Globus pallidus (tissue), 1 donor: Measurements from ENCODE around the gene LPAR3.
"Not testable (repeated sequence)": the region's sequence is repeated elsewhere in the genome, so short reads cannot be mapped to it uniquely, and the experiment has no call there.

ENCODE experiments used
- DNase-seq: peaks from one replicate; pipeline ENCODE4 v3.0.0-alpha.2; 2015; ENCODE audit warnings: low spot score

LPAR3 gene

DNA sequence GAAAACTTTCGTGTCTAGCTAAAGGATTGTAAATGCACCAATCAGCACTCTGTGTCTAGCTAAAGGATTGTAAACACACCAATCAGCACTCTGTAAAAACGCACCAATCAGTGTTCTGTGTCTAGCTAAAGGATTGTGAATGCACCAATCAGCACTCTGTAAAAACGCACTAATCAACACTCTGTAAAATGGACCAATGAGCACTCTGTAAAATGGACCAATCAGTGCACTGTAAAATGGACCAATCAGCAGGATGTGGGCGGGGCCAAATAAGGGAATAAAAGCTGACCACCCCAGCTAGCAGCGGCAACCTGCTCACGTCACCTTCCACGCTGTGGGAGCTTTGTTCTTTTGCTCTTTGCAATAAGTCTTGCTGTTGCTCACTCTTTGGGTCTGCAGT, 9.7 kb upstream of the LPAR3 start:
- not testable (repeated sequence) for DNase-seq

DNA sequence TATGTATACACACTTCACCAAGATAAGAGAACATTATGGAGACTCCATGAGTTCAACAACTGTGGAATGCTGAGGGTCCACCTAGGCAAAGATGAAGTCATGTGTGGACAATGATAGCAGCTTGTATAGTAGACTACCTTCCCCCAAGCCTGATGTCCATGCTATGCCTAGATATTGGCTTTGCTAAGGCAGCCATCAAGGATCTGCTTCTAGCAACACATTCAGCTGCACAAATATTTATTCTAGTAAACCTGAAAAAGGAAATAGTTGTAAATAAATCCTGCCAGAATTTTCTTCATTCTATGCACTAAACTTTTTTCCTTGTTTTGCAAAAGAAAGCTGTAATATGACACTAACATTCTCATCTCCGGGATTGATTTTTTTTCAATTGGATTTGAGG, 7.0 kb upstream of the LPAR3 start:
- DNase-seq = no peak

DNA sequence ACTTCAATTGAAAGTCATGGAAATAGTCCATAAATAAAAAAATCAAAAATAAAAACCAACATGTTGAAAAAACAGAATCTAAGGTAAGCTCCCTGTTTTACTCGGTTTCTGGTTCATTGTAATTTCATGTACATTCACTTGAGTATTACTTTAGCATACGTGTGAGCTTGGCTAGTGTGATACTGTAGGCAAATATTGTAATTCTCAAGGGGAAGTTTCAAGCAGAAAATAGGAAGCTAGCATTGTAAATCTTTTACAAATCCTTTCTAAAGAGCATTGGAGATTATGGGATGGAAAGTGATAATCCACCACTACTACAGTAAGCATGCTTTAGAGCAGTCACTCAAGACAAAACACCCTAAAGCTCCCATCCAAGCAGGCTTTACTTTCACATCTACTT, 3.3 kb upstream of the LPAR3 start:
- no peak for DNase-seq

DNA sequence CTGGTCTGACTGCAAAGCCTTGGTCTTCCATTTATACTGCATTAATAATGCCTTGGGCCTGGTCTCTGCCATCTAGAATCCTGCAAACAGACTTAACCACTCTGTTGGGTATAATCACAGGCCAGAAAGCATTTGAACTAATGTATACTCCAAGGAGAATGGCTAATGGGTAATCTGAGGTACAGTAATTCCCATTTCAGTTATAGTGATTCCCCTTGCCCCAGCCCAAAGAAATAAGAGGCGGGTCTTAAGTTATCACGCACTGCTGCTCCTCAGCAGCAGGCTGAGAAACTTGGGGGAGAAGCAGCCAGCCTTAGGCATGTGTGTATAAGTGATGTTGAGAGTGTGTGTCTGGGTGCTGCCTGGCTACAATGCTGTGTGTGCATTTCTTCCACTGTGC, 2.4 kb downstream of the LPAR3 start:
- no peak for DNase-seq

DNA sequence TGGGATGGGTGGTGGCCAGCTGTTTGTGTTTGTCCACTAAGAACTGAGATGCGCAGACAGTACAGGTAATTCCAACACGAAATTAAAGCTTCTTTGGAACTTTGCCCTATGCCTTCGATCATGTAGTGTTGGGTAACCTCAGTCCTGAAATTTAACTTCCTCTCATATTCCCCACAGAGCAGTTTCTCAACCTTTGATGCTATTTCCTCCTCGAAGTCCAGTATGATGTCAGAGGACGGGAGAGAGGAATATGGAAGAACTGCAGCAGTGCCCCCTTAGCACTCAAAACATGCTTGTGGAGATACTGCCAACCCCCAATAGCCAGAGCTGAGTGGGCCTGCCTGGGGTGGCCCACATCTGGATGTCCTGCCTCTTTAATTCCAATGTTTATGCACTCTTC, 3.6 kb downstream of the LPAR3 start:
- DNase-seq = no peak

DNA sequence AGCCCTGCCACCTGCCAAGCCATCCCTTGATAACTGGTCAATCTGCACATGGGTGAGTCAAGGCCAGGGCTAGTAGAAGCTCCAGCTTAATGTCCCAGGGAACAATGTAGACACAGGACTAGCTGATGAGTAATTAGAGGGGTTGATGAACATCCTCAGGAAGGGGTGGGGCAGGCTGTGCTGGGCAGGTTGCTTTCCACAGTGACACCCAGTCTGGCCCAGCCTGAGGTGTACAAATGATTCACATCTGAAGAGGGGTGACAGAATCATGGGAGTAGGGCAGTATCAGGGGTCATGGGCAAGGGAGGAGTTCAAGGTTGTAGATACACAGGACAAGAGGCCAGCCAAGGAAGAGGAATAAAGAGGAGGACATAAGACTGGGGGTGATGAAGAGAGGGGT, 4.3 kb downstream of the LPAR3 start:
- no peak for DNase-seq

DNA sequence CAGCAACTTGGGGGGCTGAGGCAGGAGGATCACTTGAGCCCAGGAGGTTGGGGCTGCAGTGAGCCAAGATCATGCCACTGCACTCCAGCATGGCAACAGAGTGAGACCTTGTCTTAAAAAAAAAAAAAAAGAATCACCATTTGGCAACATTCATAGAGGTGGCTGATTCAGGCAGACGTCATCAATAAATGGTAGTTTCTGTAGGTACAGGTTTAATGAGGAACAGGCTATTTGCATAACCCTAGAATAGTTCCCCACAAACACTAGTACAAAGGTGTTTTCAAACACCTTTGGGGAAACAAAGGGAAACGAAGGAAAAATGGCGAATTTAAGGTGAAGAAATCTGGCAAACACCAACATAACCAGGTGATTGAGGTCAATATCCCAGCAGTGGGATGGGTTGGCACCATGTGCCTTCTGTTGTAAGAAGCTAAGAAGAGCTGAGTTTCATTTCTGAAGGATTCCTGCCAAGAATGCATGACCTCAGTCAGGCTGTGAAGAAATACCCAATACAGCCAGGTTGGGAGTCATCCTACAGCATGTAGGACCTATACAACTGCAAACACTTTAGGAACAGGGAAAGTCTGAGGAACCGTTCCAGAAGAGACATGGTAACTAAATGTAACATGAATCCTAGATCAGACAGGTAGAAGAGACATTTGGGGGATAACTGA, 5.6 kb downstream of the LPAR3 start:
- DNase-seq = no peak

DNA sequence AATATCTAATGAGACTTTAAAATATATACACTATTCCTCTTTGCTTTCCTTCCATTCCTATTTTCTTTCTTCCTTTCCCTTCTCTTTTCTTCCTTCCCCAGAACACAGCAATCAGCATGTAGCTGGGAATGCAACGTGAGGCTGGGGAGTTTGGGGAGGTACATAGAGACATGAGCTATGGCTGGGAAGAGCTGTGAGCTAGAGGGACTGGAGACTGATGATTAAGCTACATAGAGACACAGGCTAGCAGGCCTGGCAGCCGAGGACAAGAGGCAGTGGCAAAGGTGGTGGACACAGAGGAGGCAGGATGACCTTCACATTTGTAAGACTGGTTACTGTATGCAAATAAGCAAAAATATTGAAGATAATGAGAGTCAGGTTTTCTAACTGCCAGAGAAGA, 7.5 kb downstream of the LPAR3 start:
- no peak for DNase-seq

DNA sequence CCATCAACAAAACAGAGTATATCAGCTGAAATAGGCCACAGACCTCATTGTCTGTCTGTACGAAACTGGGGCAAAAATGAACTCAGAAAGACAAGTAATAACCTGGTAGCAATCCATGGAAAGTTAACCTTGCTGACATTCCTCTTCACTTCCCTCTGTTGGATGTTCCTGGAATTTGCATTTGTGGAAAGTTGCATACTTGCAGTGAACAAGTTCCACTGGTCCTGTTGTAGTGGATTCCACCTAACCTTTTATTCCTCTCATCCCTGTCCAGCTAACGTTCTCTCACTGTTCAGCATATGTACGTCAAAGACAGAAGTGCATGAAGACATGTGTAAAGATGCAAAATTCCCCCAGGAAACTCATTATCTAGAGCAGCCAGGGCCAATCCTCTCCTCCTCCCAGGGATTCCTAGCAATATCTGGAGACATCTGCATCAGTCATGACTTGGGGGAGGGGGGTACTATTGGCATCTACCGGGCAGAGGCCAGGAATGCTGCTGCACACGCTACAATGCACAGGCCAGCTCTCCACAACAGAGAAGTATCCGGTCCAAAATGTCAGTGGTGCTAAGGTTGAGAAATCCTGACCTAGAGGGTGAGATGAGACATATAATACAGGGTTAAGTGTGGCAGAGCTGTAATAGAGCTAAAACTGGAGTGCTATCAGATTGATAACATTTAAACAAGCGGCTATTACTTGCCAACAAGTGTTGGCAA, 8.2 kb downstream of the LPAR3 start:
- DNase-seq = no peak

DNA sequence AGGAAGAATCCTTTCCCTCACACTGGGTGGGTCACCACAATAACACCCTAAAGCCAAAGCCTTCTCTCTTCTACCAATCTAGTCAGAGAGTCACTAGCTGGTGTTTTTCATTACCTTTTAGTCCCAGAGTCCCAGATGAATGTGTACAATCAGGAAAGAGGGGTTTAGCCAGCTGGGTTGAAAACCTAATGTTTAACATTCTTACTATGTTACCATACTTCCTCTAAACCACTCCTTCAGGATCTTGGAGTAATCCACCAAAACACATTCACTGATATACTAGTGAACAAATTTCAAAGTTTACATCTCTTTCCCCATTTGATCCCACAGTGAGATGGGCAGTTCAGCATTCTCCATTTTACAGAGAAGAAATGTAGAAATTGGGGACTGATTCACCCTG, 9.7 kb downstream of the LPAR3 start:
- no peak for DNase-seq

DNA sequence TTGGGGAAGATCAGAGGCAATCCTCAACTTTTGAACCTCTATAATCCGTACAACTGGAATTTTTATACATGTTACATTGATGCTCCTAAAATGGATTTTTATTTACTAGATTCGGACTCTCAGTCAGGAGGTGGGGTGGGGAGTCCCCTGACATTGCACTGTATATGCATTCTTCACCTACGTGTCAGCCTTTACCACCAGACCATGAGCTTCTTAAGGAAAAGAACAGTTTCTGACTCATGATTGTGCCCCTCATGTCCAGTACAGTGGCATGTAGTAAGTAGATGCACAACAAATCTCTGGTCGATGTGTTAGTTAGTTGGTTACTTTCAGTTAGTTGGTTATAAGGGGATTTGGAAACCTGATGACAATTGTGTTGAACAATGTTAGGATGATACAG, 15.4 kb downstream of the LPAR3 start:
- DNase-seq = no peak

DNA sequence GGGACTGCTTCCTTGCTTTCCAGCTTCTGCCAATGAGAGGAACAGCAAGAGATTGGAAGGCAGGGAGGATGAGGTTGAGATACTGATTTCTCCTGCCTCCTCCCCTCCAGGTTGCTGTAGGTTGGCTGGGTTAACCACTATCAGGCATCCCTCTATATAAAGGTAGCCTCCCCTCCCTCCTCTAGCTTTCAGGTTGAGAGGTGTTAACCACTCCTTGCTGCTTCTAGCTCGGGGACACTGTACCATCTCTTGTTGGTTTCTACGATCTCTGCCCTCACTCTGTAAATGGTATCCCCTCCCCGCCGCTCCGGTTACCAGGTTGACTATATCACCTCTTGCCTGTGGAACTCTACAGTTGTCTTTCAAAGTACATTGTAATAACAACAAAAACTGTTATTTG, 16.7 kb downstream of the LPAR3 start:
- DNase-seq = no peak

DNA sequence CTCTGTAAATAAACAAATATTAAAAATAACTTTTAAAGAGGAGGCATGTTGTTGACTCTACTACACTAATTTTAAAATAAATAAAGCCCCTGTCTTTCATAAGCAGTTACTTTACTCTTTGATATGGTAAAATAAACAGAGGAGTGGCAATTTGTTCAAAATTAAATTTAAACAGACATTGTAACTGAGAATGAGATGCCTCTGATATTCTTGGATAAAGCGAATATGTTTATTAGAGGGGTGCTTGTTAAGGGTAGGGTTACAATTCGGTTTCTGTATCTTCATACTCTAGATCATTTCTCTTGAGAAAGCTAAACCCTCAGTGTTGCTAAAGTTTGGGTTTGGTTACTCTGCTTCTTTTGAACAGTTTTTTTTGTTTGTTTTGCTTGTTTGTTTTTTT, 19.6 kb downstream of the LPAR3 start:
- DNase-seq = no peak

DNA sequence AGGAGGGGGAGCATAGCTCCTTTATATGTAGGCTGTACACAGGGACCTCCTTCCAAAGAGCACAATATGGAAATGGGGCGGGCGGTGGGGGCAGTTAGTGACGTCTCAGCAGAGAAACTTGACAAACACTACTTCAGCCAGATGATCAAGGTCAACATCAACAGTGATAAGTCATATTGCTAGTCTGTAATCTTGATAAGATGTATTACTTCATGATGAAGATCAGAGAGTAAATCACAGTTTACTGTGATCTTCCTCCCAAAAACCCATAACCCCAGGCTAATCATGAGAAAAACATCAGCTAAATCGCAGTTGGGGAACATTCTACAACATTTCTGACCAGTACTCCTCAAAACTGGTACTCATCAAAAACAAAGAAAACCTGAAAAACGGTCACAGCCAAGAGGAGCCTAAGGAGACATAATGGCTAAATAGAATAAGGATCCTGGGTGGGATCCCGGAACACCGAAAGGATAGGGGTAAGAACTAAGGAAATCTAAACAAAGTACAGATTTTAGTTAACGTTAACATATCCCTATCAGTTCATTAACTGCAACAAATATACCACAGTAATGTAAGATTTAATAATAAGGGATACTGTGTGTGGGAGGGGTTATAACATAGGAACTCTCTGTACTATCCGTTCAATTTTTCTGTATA, 20.2 kb downstream of the LPAR3 start:
- DNase-seq = no peak

DNA sequence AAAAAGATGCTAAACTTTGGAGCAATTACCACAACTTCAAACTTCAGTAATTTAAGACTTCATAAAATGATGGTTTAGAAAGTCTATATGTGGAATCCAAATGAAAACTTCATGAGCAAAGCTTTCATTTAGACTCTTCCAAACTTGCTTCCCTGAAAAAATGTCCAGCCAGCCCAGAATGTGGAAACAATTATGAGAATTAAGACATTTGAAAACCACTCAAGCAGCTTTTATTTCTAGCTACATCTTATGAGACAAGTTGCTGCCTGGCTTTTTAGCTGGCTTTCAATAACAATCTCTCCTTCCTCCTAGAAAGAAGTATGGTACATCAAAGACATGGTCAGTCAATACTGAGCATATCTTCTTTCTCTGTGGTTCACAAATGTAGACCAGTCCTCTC, 21.8 kb downstream of the LPAR3 start:
- DNase-seq = no peak

DNA sequence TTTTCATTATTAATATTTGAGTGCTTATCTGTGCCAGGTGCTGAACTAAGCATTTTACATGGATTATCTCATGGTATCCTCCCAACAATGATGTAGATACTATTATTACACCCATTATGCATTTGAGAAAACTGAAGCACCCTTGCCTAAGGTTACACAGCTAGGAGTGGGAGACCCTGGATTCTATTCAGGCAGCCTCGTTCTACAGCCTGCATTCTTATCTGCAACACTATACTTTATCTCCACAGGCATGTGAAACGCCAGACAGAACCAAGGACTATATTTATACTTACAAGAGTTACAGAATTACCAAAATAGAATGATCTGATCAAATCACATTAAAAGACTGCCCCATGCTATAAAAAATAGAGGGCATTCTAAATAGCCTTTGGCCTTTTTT, 22.4 kb downstream of the LPAR3 start:
- no peak for DNase-seq

DNA sequence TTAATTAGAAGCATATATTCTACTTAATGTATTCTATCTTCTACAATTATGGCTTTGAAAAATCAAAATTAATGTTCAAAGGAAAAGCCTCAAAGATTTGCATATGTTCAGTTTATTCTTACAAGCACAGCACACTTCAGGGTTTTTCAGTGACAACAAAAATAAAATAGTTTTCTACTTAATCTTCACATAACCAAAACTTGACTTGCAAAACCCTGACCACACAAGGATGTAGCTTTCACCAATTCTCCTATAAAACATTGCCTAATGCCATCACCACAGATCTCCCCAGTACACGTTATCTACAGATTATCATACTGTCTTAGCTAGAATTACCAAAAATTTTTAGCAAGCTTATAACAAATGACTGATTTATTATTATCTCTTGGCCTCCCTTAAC, 23.3 kb downstream of the LPAR3 start:
- DNase-seq = no peak

DNA sequence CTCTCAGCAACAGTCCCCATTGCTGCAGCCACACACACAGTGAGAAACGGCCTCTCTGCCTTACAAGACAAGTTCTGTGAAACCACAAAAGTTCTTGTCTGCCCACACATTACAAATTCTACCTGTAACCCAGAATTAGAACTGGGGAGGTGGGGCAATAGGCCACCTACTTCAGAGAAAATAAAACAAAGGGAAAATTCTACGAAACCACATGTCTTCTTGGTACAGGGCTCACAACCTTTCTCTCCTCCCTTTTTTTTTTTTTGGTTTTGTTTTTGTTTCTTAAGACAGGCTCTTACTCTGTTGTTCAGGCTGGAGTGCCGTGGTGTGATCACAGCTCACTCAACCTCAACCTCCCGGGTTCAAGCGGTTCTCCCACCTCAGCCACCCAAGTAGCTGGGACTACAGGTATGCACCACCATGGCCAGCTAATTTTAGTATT, 30.2 kb downstream of the LPAR3 start:
- no peak for DNase-seq

DNA sequence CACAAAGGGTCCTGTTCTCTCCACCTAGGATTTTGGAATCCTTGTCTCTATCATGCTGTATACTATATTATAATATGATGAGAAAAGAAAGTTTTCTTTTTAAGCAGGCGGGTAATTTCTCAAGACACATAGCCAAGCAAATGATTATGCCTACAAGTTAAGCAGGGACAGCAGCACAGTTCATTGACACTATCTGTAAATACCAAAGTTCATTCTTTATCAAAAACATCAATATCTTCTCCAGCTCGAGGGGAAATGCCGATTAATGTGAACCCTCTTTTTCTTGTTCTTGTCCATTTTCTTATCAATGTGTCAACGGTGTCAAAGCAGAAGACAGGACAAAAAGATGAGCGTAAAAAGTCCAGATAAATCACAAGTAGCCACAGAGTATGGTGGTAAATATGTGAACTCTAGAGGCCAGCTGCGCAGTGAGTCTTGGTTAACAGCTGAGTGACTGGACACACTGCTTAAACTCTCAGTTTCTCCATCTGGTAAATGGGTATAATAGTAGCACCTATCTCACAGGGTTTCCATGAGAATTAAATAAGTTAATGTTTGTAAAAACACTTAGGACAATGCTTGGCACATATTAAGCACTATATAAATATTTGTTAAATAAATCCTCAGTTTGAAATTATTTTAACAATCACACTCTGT, 30.9 kb downstream of the LPAR3 start:
- DNase-seq = no peak

DNA sequence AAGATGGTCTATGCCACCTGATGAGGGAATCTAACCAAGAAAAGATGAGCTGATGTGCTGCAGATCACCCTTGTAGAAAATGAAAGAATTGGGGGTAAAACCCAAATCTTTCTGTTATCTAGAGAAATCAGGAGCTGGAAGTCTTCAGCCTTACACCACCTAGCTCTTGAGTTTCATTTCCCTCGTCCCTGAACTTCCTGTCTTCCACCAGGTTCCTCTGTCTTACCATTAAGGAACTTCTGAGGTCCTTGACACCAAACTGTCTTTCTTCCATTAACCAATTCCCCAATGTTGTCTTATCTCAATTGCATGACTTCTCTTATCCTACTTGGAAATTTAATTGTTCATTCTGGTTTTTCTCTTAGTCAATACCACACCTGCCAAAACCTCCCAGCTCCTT, 31.5 kb downstream of the LPAR3 start:
- no peak for DNase-seq

DNA sequence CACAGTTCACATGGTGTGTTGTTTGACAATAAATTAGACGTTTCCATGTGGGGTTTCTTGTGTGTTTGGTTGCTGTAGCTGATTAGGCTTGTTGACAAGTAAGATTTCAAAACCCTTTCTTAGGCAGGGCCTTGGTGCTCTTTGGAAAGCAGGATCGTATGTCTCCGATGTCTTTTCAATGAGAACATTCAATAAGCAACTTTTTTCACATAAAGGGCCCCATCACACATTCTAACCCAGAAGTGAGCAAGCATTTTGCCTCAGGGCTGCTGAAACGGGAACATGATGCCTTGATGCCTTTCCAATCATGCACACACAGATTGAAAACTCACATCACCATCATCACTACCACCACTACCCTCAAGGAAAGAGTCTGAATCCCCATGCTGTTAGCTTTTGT, 33.1 kb downstream of the LPAR3 start:
- DNase-seq = no peak

DNA sequence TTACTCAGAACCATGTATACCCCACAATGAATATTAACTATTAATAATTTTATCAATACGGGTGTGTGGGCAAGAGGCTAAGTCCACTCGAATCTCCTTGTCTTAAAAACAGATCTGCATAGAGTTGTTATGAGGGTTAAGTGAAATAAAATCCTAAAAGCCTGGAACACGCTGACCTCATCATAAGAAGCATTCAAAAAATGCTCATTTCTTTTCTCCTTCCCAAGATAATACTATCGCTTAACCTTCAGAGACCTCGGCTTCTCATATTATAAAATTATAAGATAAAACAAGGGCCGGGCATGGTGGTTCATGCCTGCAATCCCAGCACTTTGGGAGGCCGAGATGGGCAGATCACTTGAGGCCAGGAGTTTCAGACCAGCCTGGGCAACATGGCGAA, 35.1 kb downstream of the LPAR3 start:
- no peak for DNase-seq

DNA sequence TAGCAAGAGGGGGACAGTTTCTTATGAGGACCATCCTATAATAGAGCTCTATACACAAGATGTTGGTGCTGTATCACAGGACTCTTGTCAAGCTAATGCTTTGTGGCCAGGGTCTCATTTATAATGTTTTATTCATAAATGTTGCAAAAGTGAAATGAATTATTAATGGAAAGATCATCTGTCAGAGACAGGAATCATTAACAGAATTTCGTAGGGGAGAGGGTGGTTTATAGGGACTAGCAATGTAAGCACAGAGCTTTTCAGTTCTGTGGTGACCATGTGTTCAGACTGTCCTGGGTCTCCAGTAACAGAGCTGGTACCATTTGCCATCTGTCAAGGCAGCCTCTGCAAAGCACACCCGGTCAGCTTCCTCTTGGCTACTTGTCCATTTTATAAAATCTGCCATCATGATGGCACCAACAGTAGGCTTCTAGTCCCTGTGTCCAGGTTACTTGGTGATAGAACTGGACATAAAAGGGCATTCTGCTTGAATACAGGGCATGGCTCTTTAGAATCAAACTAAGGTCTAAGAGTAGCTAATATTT, 36.2 kb downstream of the LPAR3 start:
- DNase-seq = no peak
